GM19240 (cell line): Measurements from ENCODE around the gene RIMBP3C.
A peak's percentile ranks its signal among the peaks of the same experiment; 100 is the strongest.
"Not testable (repeated sequence)": the region's sequence is repeated elsewhere in the genome, so short reads cannot be mapped to it uniquely, and the experiment has no call there.

Experiments used
- DNase-seq: peaks from one replicate; pipeline ENCODE4 v3.0.0; 2011; ENCODE audit warnings: low spot score; ENCODE audit not compliant: insufficient read length

RIMBP3C gene

DNA sequence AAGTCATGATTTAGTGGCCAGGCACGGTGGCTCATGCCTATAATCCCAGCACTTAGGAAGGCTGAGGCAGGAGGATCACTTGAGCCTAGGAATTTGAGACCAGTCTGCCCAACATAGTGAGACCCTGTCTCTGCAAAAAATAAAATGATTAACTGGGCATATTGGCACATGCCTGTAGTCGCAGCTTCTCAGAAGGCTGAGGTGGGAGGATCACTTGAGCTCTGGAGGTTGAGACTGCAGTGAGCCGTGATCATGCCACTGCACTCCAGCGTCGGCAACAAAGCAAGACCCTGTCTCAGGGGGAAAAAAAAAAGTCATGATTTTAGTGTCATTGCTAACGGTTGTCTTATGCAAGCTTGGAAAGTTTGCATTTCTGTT is 28.2 kb upstream of the RIMBP3C start:
- no peak for DNase-seq

DNA sequence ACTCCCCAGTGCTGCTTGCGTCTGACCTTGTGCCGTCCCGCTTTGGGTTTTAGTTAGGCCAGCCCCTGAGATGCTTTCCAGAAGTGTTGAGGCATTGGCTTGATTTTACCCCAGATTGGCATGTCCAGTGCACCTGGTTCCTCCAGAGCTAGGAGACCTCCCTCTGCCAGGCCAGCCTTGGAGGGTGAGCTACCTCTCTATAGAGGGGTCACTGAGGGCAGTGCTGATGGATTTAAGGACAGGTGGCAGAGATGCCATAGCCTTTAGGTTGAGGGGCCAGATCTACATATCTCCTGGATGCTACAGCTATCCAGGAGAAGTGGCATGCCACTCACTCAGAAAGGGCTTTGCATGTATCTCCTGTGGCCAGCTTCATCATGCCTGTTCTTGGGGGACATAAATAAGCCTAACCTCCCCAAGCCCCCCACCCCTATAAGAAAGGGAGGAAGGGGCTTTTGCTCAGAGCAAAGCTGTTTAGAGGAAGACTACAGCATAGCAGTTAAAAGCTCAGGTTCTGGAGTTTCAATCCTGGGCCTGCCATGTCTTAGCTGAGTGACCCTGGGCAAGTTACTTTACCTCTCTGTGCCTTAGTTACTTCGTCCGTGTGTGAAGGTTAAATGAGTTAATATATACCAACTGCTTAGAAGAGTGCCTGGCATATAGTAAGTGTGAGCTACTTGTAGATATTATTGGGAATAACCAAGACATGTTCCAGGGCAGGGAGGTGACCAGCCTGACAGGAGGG is 22.7 kb upstream of the RIMBP3C start:
- DNase-seq: no peak

DNA sequence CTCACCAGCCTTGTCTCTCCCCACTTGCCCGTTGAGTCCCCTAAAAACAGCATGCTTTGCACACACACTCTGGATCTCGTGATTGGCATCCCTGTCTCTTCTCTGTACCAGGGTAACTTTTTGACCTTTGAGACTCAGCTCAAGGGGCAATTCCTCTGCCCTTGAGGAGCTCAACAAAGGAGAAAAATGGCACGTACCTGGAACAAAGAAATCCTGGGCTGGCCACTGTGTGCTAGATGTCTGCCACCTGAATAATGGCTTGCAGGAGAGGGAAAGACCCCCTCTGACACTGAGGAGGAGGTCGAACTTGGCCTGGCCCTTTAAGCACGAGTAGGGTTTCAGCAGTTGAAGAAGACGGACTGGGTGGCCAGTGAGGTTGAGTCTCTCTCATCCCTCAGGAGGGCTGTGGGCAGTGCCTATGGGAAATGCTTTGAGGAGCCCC is 22.1 kb upstream of the RIMBP3C start:
- DNase-seq: no peak

DNA sequence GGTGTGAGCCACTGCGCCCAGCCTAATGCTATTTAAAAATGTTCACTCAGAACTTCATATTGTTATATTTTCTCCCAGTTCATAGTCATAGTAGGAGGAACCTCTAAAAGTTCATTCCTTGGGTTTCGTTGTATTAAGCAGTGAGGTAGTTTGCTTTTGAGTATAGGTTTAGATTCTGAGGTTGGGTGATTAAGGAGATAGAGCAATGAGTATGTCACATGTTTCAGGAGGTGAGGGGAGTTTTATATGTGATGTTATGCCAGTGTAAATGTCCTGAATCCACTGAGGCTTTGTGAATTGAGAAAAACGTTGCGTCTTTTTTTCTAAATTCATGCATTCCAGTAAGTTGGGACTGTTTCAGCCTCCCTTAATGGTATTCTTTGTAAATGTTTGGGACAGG is 20.4 kb upstream of the RIMBP3C start:
- DNase-seq: no peak

DNA sequence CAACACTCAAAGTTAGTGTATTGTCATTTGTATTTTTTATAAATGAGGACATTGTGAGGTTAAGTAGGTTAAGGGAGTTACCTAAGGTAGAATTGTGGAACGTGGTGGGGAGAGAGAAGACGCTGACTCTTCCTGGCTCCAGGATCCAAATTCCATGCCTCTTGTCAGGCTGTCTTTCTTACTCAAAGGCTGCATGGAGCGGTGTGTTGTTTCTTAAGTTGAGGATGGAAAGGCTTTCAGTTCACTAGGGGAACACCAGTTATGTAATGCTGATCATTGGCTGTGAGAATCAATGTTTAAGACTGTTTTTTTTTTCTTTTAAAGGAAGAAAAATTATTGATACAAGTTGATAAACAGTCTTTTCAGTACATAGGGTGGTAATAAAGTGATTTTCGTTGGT is 19.1 kb upstream of the RIMBP3C start:
- DNase-seq: no peak

DNA sequence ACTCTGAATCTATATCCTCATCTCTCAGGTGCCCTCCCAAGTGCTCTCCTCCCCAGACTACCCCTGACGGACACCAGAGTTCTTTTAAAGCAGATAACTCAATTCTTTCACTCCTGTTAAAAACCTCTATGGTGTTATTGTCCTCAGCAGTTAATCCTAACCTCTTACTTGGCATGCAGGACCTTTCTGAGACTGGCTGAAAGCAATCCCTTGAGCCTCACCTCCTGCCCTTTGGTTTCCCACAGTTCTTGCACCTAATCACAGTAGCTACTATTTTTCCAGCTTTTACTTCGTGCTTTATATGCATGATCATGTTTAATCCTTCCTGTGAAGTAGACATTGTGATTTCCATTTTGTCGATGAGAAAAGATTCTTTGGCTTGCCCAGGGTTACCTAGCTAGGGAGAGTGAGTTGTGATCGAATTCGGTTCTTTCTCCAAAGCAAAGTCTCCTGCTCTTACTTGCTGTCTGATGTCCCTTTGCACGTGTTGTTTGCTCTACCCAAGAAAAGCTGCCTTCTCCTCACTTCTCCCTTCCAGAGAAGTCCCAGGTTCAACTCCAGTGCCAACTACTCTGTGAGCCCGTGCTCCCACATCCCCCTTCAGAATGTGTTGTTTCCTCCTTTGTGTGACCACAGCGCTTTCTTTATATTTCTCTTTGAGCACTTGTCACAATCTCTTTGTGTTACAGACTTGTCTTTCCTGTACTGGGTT is 18.4 kb upstream of the RIMBP3C start:
- DNase-seq: no peak

DNA sequence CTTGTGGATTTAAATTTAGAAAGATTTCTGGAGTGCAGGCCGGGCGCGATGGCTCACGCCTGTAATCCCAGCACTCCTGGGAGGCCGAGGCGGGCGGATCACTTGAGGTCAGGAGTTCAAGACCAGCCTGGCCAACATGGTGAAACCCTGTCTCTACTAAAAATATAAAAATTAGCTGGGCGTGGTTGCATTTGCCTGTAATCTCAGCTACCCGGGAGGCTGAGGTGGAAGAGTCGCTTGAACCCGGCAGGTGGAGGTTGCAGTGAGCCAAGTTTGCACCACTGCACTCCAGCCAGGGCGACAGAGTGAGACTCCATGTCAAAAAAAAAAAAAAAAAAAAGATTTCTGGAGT is 17.8 kb upstream of the RIMBP3C start:
- not testable (repeated sequence) for DNase-seq

DNA sequence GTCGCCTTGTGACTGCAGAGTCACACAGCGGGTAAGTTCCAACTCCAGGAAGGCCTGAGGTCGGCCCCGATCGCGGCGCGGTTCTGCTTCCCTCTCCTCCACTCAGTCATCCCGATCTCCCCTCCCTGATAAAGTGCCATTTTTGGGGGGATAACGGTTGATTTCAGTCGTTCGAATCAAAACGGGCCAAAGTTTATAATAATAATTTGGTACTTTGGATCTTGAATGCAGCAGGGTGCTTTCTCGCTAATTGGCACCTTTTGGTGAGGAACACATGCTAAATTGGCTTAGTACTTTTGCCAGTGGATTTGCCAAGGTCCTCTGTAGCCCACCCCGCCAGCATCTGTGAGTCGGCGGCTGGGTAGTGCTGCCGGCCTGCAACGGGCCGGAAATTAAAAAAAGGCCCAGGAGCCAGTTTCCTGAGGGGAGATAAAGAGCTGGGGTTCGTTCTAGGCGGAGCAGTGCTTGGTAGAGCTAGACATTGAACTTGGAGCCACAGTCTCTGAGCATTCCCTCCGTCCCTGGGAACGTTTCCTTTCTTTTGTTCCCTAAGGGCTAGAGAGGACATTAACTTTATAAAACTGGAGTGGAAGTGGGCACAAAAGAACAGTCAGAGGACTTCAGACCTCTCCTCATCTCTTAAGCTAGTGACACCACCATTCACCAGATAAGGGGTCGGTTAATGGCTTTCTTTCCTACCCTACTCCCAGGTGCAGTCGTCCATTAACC is 17.2 kb upstream of the RIMBP3C start:
- DNase-seq: no peak

DNA sequence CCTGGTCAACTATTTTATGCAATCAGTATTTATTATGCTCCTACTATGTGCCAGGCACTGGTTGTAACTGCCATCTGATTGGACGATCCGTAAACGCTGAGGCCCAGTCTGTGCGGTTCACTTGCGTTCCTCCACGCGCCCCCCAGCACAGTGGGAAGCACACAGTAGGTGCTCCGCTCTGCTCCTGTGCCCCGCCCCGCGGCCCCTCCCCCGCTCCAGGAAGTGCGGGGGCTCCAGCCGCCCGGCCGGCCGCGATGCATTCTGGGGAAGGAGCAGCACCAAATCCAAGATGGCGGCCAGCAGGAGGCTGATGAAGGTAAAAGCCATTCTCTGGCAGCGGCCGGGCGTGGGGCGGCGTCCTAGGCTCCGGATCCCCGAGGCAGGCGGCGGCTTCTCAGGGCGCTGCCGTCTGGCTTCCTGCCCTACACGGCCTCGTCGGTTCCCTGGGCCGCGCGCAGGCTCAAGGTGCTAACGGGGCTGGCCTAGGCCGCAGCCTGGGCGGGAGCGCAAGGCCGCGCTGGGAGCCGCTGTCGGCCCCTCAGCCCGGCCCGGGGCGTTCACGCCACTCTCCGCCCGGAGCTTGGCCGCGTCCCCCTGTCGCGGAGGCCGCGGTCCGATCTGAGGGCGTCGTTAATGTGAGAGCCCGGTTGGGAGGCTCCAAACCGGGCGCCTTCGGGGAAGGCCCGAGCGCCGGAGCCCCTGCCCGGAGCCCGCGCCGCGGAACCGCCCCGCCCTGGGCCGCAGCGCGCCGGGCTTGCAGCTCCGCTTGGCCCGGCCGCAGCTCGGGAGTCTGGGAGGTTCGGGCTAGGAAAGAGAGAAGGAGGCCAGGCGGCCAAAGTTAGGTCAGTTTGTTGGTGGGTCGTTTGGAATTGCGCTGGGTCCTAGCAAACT is 16.4 kb upstream of the RIMBP3C start, which contains the start of gene UBE2L3:
UBE2L3 (plus strand) TSS at position 259 of the 891 bp plus-strand sequence; CDS start at position 290, 31 bp downstream.
- DNase-seq: peak; percentile 91

DNA sequence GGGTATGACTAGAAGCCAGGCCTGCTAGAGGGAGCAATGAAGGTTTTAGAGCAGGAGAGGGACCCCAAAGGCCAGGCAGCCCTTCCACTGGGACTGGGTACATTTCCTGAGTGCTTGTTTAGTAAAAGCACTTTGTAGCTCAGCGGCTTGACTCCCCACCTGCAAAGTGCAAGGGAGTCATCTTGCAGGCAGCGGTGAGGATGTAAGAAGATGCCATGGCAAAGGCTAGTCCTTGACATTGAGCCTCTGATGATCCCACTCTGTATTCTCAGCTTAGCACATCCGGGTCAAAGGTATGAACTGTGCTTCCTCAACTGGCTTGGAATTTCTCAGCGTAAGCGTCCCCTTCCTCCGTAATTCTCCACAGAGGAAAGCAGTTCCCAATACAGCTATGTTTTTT is 13.2 kb upstream of the RIMBP3C start:
- DNase-seq: no peak

DNA sequence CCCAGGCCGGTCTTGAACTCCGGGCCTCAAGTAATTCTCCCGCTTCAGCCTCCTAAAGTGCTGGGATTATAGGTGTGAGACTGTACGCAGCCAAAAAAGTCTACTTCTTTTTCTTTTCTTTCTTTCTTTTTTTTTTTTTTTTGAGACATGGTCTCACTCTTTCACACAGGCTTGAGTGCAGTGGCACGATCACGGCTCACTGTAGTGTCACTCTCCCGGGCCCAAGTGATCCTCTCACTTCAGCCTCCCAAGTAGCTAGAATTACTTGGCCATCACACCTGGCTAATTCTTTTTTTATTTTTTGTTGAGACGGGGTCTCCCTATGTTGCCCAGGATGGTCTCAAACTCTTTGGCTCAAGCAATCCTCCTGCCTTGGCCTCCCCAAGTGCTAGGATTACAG is 12.7 kb upstream of the RIMBP3C start:
- no peak for DNase-seq

DNA sequence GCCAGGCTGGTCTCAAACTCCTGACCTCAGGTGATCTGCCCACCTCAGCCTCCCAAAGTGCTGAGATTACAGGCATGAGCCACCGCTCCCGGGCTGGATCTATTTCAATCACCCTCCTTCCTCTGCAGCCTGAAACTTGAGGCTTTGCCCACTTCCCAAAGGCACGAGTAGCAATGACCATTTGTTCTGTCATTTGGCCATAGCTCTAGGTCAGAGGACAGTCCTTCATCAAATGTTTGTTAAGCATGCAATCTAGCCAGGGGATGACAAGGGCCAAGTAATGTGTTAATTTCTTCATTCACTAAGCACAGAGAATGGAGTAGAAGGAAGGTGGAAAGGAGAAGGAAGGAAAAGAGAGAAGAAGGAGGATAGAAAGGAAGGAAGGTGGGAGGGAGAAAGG is 9.4 kb upstream of the RIMBP3C start:
- not testable (repeated sequence) for DNase-seq

DNA sequence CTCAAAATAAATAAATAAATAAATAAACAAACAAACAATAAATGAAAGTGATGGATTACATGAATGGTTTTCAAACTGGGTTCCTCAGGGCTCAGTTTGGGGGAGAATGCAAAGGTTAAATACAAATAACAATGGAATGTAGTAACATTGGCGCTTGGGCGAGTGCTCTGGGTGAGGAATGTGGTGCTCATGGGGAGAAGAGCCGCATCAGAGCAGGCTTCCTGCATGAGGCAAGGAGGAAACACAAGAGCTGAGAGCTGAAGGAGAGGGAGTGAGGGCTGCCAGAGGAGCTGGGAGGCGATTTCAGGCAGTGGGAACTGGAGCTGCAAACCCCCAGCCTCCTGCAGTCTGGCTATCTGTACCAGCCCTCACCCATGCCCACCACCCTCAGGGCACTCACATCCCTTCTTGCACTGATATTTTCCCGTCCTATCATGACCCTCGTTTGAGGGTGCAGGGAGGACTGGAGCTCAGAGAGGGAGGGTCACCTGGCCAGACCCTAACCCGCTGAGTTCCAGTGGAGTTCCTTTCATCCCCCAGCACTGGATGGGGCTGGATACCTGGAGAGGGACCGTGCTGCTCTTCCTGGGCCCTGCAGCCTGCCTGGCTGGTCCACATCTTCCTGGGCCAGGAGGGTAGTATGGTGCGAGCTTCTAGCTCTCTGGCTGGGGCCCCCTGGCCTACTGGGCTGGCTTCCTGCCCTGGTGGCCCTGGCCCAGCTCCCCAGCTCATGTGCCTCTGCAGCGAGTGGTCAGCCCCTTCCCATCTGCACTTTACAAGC is 8.3 kb upstream of the RIMBP3C start:
- not testable (repeated sequence) for DNase-seq

DNA sequence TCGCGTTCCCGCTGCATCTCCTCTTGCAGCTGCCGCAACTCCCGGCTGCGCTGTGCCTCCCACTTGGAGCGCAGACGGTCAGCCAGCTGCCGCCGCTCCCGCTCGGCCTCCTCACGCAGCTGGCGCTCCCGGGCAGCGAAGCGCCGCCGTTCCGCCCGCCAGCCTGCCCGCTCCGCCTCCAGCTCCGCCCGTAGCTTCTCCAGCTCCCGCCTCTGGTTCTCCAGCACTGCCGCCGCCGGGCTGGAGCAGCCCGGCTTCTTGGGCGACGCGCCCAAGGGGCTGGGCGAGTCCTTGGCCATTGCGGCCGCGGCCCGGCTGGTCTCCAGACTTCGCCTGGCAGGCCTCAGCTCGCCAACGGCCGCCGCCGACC is 598 bp downstream of the RIMBP3C start:
- not testable (repeated sequence) for DNase-seq

DNA sequence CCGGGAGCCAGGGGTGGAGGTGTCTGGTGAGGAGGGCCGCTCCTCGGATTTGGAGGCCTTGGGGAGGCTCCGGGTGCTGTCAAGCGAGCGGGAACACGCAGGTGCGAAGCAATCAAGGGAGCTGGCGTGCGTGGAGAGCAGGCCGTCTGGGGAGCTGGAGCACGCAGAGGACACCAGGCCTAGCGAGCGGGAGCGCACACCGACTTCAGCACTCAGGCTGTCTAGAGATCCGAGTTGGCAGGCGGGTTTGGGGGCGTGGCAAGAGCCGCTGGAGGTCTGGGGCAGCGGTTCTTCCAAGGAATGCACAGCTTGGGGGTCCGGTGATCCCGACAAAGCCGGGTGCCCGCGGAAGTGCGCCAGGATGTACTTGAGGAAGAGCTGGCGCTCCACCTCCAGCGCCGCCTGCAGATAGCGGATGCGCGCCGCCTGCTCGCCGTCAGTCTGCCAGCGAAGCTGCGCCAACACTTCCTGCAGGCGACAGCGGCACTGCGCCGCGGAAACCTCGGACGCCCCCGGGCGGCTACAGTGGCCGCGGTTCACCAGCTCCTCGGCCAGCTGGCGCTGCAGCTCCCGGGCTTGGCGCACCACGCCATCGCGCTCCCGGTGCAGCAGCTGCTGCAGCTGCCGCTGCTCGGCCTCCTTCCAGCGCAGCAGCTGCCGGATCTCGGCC is 1.1 kb downstream of the RIMBP3C start:
- DNase-seq: not testable (repeated sequence)

DNA sequence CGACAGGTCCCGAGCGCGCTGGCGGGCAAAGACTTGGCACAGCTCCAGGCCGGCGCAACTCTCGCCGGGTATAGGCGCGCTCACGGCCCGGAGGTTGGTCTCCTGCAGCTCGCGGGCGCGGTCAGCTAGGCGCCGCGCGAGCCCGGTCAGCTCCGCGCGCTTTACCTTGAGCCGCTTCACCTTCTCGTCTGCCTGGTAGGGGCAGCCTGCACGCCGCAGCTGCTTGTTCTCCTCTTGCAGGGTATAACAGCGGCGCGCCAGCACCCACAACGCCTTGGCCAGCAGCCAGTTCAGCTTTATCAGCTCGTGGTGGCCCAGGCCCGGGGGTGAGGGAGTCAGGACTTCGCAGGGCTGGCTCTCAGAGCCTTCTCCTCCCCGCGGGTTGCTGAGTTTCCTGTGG is 1.7 kb downstream of the RIMBP3C start:
- DNase-seq: not testable (repeated sequence)

DNA sequence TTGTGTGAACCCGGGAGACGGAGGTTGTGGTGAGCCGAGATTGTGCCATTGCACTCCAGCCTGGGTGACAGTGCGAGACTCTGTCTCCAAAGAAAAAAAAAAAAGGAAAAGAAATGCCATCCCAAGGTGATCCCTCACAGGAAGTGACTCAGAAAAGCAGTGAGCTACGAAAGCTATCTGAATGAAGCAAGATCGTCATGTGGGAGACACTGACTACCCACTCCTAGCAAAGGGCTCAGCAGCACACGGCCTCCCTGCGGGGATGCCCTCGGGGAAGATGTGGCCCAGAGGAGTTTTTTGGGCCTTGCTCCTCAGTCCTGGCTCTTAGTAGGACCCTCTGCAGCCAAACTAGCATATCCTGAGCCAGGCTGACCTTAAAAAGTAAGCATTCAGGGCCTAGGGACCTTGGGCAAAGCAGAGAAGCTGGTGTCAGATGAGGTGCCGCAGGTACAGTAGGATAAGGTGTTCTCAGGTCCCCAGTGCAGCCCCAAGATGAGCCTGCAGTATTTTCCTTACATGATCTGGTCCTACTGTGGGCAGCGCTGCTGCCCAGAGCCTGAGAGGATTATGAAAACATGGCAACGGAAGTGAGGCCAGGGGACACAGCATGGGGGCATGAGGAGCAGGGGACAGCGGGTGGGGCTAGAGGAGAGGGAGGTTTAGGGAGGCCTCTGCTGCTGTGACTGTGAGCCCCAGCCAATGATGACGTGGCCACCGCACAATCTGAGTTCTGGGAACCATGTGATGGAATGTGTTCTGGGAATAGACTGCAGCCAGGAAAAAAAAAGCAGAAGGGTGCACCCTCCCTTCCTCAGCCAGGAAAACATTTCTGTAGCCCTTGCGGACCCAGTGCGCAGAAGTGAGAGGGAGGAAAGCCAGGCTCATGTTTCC is 6.6 kb downstream of the RIMBP3C start:
- not testable (repeated sequence) for DNase-seq

DNA sequence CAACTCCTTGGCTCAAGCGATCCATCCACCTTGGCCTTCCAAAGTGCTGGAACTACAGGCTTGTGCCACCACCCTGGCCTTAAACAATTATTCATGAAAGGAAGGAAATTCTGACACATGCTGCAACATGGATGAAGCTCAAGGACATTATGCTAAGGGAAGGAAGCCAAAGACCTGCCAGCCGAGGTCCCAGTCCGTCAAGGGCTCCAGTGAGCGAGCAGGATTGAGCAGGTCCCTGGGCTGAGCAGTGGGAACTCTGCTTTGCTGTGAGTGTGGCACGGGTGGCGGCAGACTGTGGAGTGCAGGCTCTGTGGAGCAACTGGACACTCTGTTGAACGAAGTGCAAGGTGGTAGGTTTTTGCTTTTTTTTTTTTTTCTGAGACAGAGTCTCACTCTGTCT is 11.4 kb downstream of the RIMBP3C start:
- DNase-seq: not testable (repeated sequence)
